Left lung (tissue), 10 donors: ENCODE measurements around the gene DIAPH2. TPM values are rescaled to one million over a fixed set of nuclear protein-coding genes. Genes with fewer than 3 reads are reported as not detected.

ENCODE experiments used
- ATAC-seq: fragments of 200-7000 bp; cut with Tn5 transposase; one replicate; pipeline ENCODE4 v1.9.1; 2020; ENCODE audit warnings: moderate library complexity
- DNase-seq, 4 donors: peaks; one replicate each; pipeline ENCODE4 v3.0.0-alpha.2; 2013 to 2020
- H3K27ac ChIP-seq, 2 donors: fragments of 200-600 bp; sonication (generic) in 1 of 2; one replicate each; pipeline versions ENCODE4 v1.5.0 to v1.8.0; 2020 to 2021
- H3K27me3 ChIP-seq, 2 donors: fragments of 200-600 bp; sonication (generic) in 1 of 2; one replicate each; pipeline versions ENCODE4 v1.5.0 to v1.8.0; 2020 to 2021
- H3K36me3 ChIP-seq, 2 donors: fragments of 200-600 bp; sonication (generic) in 1 of 2; one replicate each; pipeline versions ENCODE4 v1.5.0 to v1.8.0; 2020 to 2021
- H3K4me1 ChIP-seq, 2 donors: fragments of 200-600 bp; one replicate each; pipeline ENCODE4 v1.8.0; 2021
- H3K4me3 ChIP-seq, 2 donors: fragments of 200-600 bp; sonication (generic) in 1 of 2; one replicate each; pipeline versions ENCODE4 v1.5.0 to v1.8.0; 2020 to 2021; ENCODE audit warnings: mild to moderate bottlenecking in 1 of 2
- H3K9me3 ChIP-seq, 2 donors: fragments of 200-600 bp; sonication (generic) in 1 of 2; one replicate each; pipeline versions ENCODE4 v1.5.0 to v1.8.0; 2020 to 2021
- intact Hi-C, 2 donors: fragments of 100-400 bp; cut with DNase I; formaldehyde crosslinking; loops; one replicate each; pipeline versions ENCODE4 v1.11.2 to v1.14.2; 2022
- polyA plus RNA-seq, 6 donors: library from polyadenylated mRNA; unstranded; fragments of 120-200 nt; gene quantifications; one replicate each; pipeline ENCODE4 v1.2.1, GENCODE V29; 2013; ENCODE audit not compliant: insufficient read length in 6 of 6
- total RNA-seq, 2 donors: library from RNA; stranded (reverse); fragmentation: NEBNext Ultra II Directional; extraction: Animal tissue kit (Norgen Biotek cat#: 25700); gene quantifications; one replicate each; pipeline ENCODE4 v1.2.1, GENCODE V29; 2021
- TF ChIP-seq, protein P1 (sequence below), 2 donors: fragments of 200-600 bp; sonication (generic) in 1 of 2; IDR thresholded peaks; one replicate each; pipeline versions ENCODE4 v1.5.0 to v1.8.0; 2021; ENCODE audit warnings: antibody characterized with exemption in 2 of 2
- donor health status: DM: no; HTN: yes; CAD: no.
- donor health status: DM: no; HTN: no; CAD: no.

Gene DIAPH2
- total and polyA plus RNA-seq, 8 donors: 14.6 to 34.1 (median 16.4) TPM

DNA sequence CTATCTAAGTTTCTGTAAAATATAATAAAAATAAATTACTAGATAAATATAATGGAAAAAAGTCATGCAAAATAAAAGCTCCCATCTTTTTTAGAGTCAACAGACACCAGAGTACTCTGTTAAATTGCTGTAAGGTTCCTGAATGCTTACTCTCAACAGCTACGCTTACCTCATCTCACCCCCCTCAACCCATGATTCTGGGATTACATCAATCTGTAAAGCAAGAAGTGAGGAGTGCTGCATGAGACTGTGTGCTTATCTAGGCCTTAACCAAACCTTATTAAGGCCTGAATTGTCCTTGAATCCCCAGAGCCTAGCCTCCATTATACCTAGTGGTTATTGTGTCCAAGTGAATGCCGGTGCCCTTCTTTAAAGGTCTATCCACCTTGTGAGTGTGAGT, 934.9 kb downstream of the DIAPH2 start:
- no peak for DNase-seq
- Histone ChIP-seq H3K9me3 (no peaks in the 10 kb centered on the region), H3K4me1 (no peaks in the 10 kb centered on the region), H3K27me3 (no peaks in the 10 kb centered on the region), H3K36me3 (no peaks in the 10 kb centered on the region), H3K27ac (no peak overlapping the region), H3K4me3 (no peak overlapping the region)
- TF ChIP-seq, protein P1, sequence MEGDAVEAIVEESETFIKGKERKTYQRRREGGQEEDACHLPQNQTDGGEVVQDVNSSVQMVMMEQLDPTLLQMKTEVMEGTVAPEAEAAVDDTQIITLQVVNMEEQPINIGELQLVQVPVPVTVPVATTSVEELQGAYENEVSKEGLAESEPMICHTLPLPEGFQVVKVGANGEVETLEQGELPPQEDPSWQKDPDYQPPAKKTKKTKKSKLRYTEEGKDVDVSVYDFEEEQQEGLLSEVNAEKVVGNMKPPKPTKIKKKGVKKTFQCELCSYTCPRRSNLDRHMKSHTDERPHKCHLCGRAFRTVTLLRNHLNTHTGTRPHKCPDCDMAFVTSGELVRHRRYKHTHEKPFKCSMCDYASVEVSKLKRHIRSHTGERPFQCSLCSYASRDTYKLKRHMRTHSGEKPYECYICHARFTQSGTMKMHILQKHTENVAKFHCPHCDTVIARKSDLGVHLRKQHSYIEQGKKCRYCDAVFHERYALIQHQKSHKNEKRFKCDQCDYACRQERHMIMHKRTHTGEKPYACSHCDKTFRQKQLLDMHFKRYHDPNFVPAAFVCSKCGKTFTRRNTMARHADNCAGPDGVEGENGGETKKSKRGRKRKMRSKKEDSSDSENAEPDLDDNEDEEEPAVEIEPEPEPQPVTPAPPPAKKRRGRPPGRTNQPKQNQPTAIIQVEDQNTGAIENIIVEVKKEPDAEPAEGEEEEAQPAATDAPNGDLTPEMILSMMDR (IDR thresholded peaks at IDR 0.05): no peak
- intact Hi-C loops: no loop called here
- ATAC-seq: no peak

DNA sequence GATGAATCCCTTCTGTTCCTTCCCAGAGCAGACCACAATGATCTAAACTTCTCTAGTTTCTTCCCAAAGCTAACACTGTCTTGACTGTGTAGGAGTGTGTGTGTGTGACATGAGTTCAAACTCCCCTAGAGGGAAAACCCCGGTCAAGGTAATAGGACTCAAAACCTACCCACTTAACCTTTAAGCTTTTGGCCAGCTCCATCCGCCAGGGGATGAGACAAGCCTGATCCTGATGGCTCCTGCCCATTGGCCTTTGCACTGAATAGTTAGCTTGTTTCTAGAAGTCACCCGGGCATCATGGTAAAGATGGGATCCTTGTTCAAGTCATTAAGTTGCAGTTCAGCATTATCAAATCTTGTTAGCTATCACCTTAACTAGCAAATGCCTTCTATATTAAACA, 937.5 kb downstream of the DIAPH2 start:
- Histone ChIP-seq H3K27ac (no peak overlapping the region), H3K9me3 (no peaks in the 10 kb centered on the region)
- no peak for ATAC-seq

DNA sequence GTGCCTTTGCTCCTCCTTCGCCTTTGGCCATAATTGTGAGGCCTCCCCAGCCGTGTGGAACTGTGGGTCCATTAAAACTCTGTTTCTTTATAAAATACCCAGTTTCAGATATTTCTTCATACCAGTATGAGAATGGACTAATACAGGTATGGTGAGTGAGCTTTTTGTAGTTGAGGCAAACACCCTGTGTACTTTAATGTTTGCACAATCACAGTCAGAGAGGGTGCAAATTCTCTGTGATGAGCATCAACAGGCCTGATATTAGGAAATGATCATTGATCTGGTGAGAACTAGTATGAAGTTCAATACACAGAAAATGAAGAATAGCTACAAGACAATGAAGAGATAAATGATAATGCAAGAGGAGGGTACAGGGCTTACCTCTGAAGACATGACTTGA, 943.7 kb downstream of the DIAPH2 start:
- Histone ChIP-seq H3K27me3 (no peaks in the 10 kb centered on the region), H3K4me3 (no peak overlapping the region), H3K36me3 (no peaks in the 10 kb centered on the region), H3K27ac (no peak overlapping the region), H3K4me1 (no peaks in the 10 kb centered on the region), H3K9me3 (no peaks in the 10 kb centered on the region)
- TF ChIP-seq, protein P1 (IDR thresholded peaks at IDR 0.05): no peak
- intact Hi-C loops: no loop called here
- DNase-seq (no peak), ATAC-seq (no peak)

More for the DNA sequence above, 937.5 kb downstream of the DIAPH2 start:
- TF ChIP-seq, protein P1 (IDR thresholded peaks at IDR 0.05): no peak
- no peak for DNase-seq
- H3K4me3 ChIP-seq: no peak overlapping the region
- intact Hi-C loops: no loop called here
- H3K4me1 ChIP-seq: no peaks in the 10 kb centered on the region
- H3K27me3 ChIP-seq: no peaks in the 10 kb centered on the region
- no peaks in the 10 kb centered on the region for H3K36me3 ChIP-seq

DNA sequence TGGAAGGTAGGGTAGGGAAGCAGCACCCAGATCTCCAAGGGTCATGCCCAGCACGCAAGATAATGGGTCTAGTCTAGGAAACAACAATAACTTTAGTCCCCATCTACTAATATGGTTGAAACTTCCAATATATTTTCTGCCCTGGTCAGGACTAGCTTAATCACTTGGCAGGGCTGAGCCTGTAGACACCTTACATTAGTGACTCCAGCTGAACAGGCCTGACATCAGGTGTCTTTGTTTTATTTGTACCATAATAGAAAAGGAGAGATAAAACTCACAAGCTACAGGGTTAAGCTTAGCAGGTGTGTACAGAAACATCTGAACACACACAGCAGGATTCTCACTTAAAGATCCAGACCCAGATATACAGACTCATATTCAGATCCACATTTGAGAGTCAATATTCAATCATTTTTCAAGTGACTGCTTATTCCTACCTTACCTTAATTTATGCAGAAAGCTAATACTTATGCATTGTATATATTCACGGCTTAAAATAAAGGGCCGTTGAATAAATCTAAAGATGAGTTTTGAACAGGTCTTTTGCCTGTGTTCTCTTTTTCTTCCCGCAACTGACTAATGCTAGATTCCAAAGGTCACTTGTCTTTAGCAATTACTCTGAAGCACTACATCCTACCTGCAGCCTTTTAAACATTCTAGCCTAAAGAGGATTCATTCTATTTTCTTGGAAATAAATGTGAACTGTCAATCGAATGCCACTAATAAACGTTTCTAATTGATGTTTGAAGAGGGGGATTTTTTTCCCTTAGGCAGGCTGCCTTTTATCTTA, 944.4 kb downstream of the DIAPH2 start:
- ATAC-seq: no peak
- TF ChIP-seq, protein P1 (IDR thresholded peaks at IDR 0.05): no peak
- H3K27ac ChIP-seq: no peak overlapping the region
- H3K4me3 ChIP-seq: no peak overlapping the region
- no peak for DNase-seq
- no peaks in the 10 kb centered on the region for H3K27me3 ChIP-seq
- intact Hi-C loops: no loop called here
- no peaks in the 10 kb centered on the region for H3K9me3 ChIP-seq
- H3K36me3 ChIP-seq: no peaks in the 10 kb centered on the region
- H3K4me1 ChIP-seq: no peaks in the 10 kb centered on the region

DNA sequence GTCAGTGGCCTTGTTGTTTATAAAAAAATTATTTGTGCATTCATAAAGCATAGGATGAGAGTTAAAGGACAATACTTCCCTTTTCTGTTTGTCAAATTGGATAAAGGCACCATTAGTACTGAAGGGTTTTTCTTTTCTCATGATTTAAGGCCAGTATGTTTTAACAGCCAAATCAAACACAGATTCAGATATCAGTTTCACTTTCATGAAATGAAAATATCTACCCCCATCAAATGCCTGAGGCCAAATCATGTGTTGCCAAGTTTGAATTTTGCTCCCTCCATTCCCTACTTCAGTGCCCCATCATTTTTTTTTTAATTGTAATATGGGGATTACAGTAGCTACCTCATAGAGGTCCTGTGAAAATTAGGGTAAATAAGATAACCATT, 944.9 kb downstream of the DIAPH2 start:
- ATAC-seq: no peak
- H3K4me1 ChIP-seq: no peaks in the 10 kb centered on the region
- no peak for DNase-seq
- H3K36me3 ChIP-seq: no peaks in the 10 kb centered on the region
- no peaks in the 10 kb centered on the region for H3K27me3 ChIP-seq
- TF ChIP-seq, protein P1 (IDR thresholded peaks at IDR 0.05): no peak
- H3K27ac ChIP-seq: no peak overlapping the region
- H3K9me3 ChIP-seq: no peaks in the 10 kb centered on the region
- H3K4me3 ChIP-seq: no peak overlapping the region
- intact Hi-C loops: no loop called here
